Measurements from ENCODE around the gene NRIP2. TPM values are rescaled to one million over a fixed set of nuclear protein-coding genes. Genes with fewer than 3 reads are reported as not detected.

NRIP2 gene
- total and polyA plus RNA-seq, 10 of the 15 experiments (the other 5 are each of a cell fraction or from before 2014, with no cell fraction given), result 0.04 to 0.83 (median 0.42) TPM; not detected in 7

DNA sequence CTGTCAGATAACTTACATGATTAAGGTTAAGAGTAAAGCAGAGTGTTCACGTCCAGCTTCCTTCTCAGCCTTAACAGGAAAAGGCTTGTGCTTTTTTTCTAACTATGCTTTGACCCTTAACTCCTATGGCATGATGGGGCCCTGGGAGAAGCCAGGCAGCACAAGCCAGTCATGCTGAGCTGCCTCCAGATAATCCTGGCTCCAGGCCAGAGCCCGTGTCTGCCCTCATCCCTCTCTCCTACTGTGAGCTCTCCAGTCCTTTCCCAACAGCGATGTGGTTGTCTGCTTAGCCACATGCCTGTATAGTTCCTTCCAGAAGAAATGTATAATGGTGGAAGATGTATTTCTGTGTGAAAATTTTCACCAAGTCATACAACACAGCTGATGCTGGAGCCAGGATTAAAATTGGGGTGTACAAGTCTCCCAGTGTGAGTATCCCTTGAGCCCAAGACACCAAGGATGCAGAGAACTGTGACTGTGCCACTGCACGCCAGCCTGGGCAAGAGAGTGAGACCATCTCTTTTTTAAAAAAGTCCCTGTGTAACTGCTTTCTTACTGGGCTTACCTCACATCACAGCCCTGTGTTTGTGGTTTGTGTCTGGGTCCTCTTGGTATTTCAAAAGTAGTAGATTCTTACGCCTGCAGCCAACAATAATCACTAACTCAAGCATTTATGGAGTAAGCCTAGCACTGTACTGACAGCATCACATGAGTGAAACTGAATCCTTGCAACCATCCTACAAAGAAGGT is 30.3 kb downstream of the NRIP2 start:
- intact Hi-C loops (cut with micrococcal nuclease; ENCODE audit: unreplicated experiment) (no loop called here), in situ Hi-C loops (cut with MboI) (no loop called here)
- WGBS (ENCODE audit: insufficient coverage, insufficient replicate concordance, low lambda C conversion rate, missing lambda C conversion rate), result 25% methylated on average over 5 of the region's 5 CpGs
- Histone ChIP-seq H3K36me3 (ENCODE audit: control insufficient read depth in 2 of 2, insufficient read depth in 2 of 2, low read length in 1 of 2) (peaks cover 20 to 24% of the 10 kb centered on the region in 2 experiments), H4K20me1 (ENCODE audit: control insufficient read depth, insufficient read depth) (no peaks in the 10 kb centered on the region), H3K27ac (ENCODE audit: control insufficient read depth, insufficient read depth) (peak overlapping the region; percentile 64), H3K4me3 (no peak overlapping the region), H3K27me3 (replicated peaks in 1 of 2; ENCODE audit: control insufficient read depth in 2 of 2, insufficient read depth in 2 of 2, low read length in 1 of 2) (no peaks in the 10 kb centered on the region), H3K79me2 (ENCODE audit: control insufficient read depth, insufficient read depth, low read length) (no peaks in the 10 kb centered on the region), H3K9me3 (replicated peaks; ENCODE audit: control insufficient read depth, insufficient read depth, low read length) (no peaks in the 10 kb centered on the region), H3K4me2 (ENCODE audit: control insufficient read depth, insufficient read depth) (peak overlapping the region; percentile 30; the same call in 1 of the 2 replicates), H3K9ac (ENCODE audit: control insufficient read depth, insufficient read depth, low read length) (no peak overlapping the region; the same call in 1 of the 2 replicates), H2AFZ (ENCODE audit: control insufficient read depth, low read depth, low read length) (no peak overlapping the region), H3K4me1 (ENCODE audit: control insufficient read depth, insufficient read depth, low read length) (peaks cover 14% of the 10 kb centered on the region)
- ChIA-PET CTCF (interaction anchor here (1.2 kb wide), 1 partner anchor 121 kb away, joined by 3 read pairs; no protein-coding TSS in a partner anchor), RAD21 (ENCODE audit: unreplicated experiment) (no interaction called here), POLR2A (interaction anchor here (0.7 to 1.2 kb wide), 3 partner anchors 10 kb away, joined by 3 read pairs; partner anchors contain the start of gene FKBP4), SMC1A (ENCODE audit: uncharacterized antibody, unreplicated experiment) (no interaction called here)
- BruUV-seq (replicated peaks), result no TSS peak
- TF ChIP-seq RUNX3 (IDR thresholded peaks at IDR 0.05; ENCODE audit: low read length), result peak; percentile 70; the same call in 1 of the 2 replicates
- TF ChIP-seq, protein P1, sequence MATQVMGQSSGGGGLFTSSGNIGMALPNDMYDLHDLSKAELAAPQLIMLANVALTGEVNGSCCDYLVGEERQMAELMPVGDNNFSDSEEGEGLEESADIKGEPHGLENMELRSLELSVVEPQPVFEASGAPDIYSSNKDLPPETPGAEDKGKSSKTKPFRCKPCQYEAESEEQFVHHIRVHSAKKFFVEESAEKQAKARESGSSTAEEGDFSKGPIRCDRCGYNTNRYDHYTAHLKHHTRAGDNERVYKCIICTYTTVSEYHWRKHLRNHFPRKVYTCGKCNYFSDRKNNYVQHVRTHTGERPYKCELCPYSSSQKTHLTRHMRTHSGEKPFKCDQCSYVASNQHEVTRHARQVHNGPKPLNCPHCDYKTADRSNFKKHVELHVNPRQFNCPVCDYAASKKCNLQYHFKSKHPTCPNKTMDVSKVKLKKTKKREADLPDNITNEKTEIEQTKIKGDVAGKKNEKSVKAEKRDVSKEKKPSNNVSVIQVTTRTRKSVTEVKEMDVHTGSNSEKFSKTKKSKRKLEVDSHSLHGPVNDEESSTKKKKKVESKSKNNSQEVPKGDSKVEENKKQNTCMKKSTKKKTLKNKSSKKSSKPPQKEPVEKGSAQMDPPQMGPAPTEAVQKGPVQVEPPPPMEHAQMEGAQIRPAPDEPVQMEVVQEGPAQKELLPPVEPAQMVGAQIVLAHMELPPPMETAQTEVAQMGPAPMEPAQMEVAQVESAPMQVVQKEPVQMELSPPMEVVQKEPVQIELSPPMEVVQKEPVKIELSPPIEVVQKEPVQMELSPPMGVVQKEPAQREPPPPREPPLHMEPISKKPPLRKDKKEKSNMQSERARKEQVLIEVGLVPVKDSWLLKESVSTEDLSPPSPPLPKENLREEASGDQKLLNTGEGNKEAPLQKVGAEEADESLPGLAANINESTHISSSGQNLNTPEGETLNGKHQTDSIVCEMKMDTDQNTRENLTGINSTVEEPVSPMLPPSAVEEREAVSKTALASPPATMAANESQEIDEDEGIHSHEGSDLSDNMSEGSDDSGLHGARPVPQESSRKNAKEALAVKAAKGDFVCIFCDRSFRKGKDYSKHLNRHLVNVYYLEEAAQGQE (IDR thresholded peaks at IDR 0.05; ENCODE audit: low read depth, low read length), result no peak
- TF ChIP-seq, protein P2, sequence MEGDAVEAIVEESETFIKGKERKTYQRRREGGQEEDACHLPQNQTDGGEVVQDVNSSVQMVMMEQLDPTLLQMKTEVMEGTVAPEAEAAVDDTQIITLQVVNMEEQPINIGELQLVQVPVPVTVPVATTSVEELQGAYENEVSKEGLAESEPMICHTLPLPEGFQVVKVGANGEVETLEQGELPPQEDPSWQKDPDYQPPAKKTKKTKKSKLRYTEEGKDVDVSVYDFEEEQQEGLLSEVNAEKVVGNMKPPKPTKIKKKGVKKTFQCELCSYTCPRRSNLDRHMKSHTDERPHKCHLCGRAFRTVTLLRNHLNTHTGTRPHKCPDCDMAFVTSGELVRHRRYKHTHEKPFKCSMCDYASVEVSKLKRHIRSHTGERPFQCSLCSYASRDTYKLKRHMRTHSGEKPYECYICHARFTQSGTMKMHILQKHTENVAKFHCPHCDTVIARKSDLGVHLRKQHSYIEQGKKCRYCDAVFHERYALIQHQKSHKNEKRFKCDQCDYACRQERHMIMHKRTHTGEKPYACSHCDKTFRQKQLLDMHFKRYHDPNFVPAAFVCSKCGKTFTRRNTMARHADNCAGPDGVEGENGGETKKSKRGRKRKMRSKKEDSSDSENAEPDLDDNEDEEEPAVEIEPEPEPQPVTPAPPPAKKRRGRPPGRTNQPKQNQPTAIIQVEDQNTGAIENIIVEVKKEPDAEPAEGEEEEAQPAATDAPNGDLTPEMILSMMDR (IDR thresholded peaks at IDR 0.05 in 2 of 3, conservative IDR thresholded peaks at IDR 0.05 in 1 of 3; ENCODE audit: control insufficient read depth in 2 of 3, extremely low read depth in 1 of 3, insufficient read depth in 1 of 3, low read depth in 3 of 3, low read length in 3 of 3), result no peak
- 0 out of 2 replicates have a peak, but pooled peaks have one; percentile 16 for TF ChIP-seq RELB (IDR thresholded peaks at IDR 0.05; ENCODE audit: low read depth)
- TF ChIP-seq ATF7 (IDR thresholded peaks at IDR 0.05; ENCODE audit: low read depth), result peak; percentile 30; the same call in 1 of the 2 replicates
- no peak for FAIRE-seq
- peak; percentile 82 for ATAC-seq
- no peak for DNase-seq (ENCODE audit: low read depth, low spot score)
